Measurements from ENCODE around the gene SAYSD1.

SAYSD1 gene

DNA sequence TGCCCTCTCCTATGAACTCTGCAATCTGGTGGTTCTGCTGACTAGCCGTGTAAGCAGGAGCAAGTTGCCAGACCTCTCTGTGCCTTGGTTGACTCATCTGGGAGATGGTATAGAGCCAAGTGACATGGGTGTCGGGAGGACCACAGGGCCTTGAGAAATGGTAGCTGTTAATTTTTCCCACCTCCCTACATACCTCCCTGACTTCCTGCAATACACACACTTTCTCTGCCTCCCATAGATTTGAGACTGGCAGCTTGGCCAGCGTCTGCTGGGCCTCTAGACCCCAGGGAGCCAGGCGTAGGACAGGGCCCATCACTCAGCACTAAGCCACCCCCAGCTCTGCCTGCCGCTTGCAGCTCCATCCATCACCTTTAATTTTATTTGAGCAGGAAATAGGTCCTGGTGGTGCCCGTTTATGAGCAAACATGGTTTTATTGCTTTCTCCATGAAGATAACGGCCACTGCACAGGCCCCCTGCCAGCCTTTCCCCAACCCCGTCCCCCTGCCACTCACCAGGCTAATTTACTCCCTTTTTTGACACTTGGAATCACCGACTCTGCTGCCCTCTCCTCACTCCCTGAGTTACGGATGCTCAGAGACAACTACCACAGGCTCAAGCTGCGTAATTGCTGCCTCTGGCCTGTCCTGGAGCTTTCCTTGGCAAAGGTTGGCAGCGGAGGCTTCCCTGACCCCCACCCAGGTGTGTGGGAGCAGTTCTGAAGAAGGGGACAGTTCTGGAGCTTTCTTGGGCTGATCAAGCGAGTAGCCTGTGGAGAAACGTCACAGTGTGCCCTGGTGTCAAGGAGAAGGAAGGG, 55.3 kb downstream of the SAYSD1 start:
- DNase-seq (ENCODE audit: extremely low read depth in 1 of 2, low read depth in 1 of 2), result no peak

DNA sequence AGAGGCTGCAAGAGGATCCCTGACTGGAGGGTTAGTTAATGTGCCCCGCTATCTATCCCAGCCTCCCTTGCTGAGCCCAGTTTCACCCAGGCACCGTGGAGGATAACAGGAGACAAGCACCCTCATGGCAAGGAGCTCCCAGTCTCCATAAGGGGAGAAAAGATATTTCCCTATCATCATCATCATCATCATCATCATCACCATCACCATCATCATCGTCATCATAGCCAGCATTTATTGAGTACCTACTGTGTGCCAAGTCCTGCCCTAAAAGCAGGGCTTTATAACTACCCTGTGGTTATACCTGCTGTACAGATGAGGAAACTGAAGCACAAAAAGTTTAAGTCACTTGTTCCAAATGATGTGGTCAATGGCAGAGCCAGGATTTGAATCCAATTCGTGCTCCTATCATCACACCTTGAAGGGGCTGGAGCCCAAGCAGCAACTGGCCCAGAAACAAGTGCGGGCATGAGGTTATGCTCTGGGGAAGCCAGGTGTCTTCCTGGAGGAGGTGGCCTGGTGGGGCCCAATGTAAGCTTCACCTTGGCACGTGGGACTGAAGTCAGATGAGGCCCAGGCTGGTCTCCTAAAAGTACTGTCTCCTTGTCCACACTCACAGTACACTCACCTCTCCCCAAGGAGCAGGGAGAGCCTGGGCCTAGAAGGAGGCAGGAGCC, 56.4 kb downstream of the SAYSD1 start:
- no peak for DNase-seq (ENCODE audit: extremely low read depth in 1 of 2, low read depth in 1 of 2)

DNA sequence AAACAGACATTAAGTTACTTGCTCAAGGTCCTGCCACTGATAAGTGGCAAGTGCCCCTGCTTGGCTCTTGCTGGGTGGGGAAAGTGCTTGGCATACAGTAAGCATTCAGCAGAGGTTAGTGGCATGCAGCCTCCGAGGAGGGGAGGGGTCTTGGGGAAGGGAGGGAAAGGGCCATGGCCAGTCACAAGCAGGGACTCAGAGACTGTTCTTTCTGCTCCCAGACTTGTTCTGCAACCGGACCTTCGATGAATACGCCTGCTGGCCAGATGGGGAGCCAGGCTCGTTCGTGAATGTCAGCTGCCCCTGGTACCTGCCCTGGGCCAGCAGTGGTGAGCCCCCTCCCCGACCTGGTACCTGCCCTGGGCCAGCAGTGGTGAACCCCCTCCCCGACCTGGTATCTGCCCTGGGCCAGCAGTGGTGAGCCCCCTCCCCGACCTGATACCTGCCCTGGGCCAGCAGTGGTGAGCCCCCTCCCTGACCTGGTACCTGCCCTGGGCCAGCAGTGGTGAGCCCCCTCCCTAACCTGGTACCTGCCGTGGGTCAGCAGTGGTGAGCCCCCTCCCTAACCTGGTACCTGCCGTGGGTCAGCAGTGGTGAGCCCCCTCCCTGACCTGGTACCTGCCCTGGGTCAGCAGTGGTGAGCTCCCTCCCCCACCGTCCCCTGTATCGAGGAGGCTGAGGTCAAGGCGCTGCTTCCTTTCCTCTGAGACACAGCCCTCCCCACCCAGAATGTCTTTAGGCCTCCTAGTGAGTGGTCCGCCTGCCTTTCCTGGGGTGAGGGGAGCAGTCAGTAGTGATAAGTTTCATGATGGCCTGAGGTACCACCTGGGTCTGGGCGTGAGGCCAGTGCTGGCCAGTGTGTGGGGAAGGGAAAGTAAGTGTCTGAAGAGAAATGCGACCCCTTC, 57.5 kb downstream of the SAYSD1 start:
- no peak for DNase-seq (ENCODE audit: extremely low read depth in 1 of 2, low read depth in 1 of 2)

DNA sequence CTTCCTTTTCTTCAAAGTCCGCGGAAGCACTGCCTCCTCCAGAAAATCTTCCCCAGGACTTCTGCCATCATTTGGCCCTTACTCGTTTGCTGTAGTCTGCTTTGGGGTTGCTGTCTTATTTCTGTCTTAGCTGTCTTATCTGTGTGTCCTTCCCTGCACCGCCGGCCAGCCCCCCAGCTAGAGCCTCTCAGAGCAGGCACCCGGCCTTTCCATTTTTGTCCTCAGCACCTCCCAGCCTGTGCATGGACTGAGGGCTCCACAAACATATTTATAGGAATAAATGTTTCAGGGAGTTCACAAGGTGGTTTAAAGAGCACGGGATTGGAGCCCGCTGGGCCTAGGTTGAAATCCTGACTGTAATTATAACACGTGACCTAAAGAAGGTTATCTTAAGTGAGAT, 58.3 kb downstream of the SAYSD1 start:
- no peak for DNase-seq (ENCODE audit: extremely low read depth in 1 of 2, low read depth in 1 of 2)

DNA sequence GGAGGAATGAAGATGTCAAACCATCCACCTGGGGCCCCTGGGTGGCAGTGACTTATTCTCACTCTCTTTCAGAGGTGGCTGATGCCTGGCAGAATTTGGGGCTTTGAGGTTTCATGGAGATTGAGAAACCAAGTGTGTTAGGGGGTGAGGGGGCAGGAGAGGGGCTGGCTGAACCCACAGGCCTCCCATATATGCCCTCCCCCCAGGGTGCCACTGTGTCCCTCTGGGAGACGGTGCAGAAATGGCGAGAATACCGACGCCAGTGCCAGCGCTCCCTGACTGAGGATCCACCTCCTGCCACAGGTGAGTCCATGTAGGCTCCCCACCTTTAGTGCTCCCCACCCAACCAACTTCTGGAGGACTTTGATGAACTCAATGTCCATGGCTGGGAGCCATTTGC, 58.8 kb downstream of the SAYSD1 start:
- DNase-seq (ENCODE audit: extremely low read depth in 1 of 2, low read depth in 1 of 2), result no peak

DNA sequence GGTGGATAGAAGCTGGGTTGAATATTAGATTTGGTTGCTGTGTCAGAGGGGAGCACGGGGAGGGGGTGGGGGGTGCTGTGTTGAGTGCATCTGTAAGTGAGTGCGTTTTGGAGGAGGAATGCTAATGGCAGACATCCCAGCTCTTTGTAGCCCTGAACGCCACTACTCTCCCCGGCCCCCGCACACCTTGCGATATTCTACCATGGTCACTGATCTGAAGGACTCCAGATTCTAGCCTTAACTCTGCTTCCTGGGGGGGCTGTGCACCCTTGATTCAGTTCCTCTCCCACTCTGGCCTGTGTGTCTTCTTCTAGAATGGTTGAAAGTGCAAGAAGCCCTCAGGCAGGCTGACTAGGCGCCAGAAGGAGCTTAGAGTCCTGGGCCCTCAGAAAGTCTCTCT, 59.3 kb downstream of the SAYSD1 start:
- no peak for DNase-seq (ENCODE audit: extremely low read depth in 1 of 2, low read depth in 1 of 2)

DNA sequence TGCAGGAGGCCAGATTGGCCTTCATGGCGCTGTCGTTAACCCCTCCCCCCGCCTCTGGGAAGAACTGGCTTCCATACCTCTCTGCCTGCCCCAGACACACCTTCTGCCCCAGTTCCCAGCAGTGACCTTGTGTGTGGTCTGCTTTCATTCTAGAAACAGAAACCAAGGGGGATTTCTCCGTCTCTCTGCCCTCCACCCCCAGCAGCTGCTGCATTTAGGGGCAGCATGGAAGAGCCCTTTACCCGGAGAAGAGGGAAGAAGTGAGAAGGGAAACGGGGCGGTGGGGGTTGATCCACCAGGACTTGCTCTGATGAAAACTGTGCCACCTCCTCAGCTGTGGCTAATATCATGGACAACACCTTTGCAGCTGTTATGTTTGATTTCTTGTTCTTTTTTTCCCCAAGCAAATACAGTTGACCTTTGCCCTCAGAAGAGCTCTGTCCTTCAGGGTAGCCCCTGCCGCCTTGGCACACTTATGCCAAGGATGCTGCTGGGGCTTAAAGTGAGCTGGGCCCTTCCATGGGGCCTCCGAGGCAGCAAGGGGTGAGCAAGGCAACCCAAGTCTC, 60.3 kb downstream of the SAYSD1 start:
- DNase-seq (ENCODE audit: extremely low read depth in 1 of 2, low read depth in 1 of 2), result no peak
